Non-pigmented ciliary epithelial cell (primary cell): Measurements from ENCODE around the gene SLA2.
"Not testable (repeated sequence)": the region's sequence is repeated elsewhere in the genome, so short reads cannot be mapped to it uniquely, and the experiment has no call there.

Experiments
- DNase-seq: peaks from one replicate; pipeline ENCODE4 v3.0.0-alpha.2; 2010; ENCODE audit warnings: low read depth

Gene SLA2

GRCh38 chr20:36644706-36645095 lies 1.3 kb downstream of the SLA2 start:
- no peak for DNase-seq

- DNase-seq, result no peak
Measured at GRCh38 chr20:36644032-36644705, 1.8 kb downstream of the SLA2 start.

DNA sequence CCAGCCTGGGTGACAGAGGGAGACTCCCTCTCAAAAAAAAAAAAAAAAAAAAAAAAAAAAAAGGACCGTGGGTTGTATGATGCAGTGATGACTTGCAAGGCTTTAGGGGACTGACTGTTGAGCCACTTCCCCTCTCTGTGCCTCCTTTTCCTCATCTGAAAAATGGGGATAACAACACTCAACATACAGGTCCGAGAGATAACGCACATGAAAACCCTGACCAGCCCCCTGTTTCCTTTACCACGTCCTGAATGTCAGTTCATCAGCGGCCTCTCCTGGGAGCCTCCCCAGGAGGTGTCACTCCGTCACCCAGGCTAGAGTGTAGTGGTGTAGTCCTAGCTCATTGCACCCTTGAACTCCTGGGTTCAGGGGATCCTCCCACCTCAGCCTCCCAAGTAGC lies 3.9 kb downstream of the SLA2 start:
- no peak for DNase-seq

GRCh38 chr20:36641506-36641843 lies 4.5 kb downstream of the SLA2 start:
- DNase-seq, result no peak

DNA sequence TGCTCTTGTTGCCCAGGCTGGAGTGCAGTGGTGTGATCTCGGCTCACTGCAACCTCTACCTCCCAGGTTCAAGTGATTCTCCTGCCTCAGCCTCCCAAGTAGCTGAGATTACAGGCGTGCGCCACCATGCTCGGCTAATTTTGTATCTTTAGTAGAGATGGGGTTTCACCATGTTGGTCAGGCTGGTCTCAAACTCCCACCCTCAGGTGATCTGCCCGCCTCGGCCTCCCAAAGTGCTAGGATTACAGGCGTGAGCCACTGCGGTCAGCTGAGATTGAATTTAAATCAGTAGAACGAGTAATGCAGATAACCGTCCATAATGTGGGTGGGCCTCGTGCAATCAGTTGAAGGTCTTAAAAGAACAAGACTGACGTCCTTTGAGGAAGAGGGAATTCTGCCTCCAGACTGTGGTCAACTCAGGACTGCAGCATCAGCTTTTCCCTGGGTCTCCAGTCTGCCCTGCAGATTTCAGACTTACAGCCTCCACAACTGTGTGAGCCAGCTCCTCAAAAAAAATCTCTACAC lies 7.1 kb downstream of the SLA2 start:
- DNase-seq, result not testable (repeated sequence)

- DNase-seq, result no peak
Measured at GRCh38 chr20:36634342-36634741, 11.7 kb downstream of the SLA2 start.

DNA sequence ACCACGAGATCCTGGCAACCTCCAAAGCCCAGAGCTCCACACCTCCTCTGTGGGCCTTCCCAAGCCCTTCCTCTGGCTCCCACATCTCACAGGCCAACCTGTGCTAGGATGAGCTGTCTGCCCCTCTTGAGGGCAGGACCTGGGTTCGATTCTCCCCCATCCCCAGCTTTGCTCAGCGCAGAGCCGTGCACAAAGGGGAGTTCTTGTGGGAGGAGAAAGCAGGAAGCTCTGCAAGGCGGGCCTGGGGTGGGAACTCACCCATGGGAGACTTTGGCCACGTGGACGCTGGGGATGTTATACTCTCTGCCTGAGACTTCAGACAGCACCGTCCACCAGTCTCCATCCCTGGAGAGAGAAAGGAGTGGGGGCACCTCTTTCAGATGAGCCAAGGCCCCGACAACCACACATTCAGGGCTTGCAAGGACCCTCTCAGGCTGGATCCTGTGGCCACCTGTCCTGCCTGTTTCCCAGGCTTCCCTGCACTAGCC lies 12.7 kb downstream of the SLA2 start:
- no peak for DNase-seq

GRCh38 chr20:36632487-36633284 lies 13.3 kb downstream of the SLA2 start:
- DNase-seq, result no peak

DNA sequence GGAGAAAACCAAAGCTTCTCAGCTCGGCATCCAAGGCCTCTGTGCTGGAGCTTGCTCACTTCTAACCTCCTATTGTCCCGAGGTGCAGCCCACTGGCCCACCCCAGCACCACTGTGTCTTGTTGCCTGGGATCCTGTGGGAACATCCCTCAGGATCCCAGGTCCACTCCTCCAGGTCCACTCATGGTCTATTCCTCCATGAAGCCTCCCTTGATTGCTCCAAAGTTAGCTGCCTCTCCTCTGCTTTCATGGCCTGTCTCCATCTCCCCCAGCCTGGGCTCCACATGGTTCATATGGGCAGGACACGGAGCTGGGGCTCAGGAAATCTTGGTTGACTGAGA lies 13.9 kb downstream of the SLA2 start:
- DNase-seq, result no peak

GRCh38 chr20:36631646-36632045 lies 14.3 kb downstream of the SLA2 start:
- no peak for DNase-seq

DNA sequence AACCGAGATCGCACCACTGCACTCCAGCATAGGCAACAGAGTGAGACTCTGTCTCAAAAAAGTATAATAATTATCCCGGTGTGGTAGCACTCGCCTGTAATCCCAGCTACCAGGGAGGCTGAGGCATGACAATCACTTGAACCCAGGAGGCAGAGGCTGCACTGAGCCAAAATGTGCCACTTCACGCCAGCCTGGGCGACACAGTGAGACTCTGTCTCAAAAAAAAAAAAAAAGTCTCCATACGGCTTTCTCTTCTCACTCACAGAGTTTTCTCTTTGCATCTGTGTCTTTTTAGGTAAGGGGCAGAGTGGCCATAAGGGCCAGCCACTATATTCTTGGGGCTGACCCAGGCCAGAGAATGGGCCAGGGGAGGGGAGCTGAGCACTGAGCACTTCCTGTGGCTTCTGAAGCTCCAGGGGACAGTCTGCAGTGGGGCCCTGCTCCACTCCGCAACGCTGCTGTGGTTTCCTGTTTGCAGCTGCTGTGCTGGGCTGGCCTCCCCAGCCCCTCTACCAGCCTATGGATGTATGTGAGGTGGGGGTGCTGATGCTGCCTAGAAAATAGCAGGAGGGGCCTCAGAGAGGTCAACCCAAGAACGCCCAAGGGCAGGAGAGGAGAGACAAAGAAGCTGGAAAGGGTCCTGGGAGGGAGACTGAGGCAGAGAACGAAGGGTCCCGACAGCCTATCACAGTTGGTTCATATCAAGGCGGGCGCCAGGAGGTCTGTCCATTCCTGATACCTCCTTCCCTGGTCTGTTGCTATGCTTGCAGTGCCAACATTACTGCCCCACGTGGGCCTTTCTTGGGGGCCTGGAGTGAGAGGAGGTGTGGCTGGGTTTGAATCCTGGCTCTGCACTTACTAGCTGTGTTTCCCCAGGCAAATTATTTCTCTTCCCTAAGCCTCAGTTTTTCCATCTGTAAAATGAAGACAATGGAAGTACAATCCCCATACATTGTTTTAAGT lies 16.0 kb downstream of the SLA2 start:
- no peak for DNase-seq

DNA sequence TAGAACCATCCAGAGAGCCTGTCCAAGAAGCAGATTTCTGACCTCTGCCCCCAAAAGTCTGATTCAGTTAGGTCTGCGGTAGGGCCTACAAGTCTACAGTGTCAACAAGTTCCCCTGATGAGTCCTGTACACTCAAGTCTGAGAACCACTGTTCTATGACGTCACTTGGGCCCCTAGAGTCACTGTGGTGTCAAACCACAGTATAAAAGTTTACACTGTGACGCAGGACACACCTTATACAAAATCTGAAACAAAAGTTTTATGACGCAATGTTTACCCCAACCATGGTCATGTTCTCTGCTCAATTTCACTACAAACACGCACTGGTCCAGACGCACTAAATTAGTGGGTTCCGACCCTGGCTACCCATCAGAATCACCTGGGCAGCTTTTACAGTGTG lies 17.9 kb downstream of the SLA2 start:
- no peak for DNase-seq

DNA sequence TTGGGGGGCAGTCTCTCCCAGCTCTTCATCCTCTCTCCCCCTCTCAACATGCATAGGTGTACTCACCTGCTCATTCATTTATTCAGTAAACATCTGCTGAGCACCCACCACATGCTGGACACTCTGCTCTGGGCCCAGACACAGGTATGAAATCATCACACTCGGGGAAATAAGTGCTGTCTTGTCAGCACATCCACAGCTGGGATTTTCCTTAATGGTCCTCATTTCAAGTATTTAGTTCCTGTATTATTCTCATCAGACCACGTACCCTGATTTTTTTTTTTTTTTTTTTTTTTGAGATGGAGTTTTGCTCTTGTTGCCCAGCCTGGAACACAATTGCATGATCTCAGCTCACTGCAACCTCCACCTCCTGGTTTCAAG lies 21.1 kb downstream of the SLA2 start:
- no peak for DNase-seq

DNA sequence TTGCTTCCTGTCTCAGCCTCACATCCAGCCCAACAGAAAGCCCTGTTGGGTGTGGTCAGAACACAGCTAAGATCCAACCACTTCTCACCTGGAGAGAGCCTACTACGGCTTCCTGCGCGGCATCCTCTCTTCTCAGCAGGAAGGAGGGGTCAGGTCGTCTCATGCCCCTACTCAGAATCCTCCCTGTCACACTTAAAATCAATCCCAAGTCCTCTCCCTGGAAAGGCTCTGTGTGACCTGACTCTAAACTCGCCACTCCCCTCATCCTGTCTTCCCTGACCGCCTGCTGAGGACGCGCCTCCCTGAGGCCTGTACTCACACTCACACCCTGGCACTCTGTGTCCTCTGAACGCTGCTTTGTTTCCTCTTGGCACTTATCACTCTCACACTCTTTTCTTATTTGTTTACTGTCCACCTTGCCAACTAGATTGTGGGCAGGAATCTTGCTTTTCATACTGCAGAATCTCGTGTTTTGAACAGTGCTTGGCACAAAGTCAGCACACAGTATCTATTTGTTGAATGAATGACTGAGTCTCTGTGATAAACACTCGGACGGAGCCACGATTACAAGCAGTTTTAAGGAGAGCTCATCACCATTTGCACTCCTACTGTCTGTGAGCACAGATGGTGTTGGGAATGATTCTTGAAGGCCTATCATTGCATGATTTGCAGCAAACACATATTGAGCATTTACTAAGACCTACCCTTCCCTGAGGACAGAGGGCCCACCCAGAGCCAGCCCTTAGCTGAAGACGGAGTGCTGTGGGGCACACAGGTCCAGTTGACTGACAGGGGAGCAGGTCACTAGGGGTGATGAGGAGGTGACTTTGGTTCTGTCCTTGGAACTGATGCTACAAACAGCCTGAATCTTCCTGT lies 21.7 kb downstream of the SLA2 start:
- no peak for DNase-seq

DNA sequence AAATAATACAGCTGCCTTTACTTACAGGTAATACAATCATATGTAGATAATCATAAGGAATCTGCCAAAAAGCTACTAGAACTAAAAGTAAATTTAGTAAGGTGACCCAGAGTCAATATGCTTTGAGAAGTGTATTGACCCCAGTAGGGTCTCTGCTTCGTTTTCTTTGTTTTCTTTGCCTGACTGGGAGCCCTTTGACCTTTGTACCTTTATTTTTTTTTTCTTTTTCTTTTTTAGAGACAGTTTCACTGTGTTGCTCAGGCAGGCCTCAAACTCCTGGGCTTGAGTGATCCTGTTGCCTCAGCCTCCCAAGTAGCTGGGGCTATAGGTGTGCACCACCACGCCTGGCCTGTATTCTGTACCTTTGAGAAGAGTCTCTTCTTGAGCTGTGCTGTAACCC lies 22.6 kb downstream of the SLA2 start:
- DNase-seq, result no peak

DNA sequence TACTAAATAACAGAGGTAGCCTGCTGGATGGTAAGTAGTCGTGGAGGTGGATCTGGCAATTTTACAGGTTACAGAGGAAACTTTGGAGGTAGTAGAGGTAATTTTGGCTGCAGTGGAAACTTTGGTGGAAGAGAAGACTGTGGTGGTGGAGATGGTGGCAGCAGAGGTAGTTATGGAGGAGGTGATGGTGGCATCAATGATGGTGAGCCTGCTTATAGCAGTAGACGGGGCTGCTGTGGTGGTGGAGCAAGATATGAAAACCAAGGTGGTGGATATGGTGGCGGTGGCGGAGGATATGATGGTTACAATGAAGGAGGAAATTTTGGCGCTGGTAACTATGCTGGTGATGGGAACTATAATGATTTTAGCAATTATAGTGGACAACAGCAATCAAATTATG lies 25.1 kb downstream of the SLA2 start:
- no peak for DNase-seq

- no peak for DNase-seq
Measured at GRCh38 chr20:36614781-36615557, 31.0 kb downstream of the SLA2 start.

DNA sequence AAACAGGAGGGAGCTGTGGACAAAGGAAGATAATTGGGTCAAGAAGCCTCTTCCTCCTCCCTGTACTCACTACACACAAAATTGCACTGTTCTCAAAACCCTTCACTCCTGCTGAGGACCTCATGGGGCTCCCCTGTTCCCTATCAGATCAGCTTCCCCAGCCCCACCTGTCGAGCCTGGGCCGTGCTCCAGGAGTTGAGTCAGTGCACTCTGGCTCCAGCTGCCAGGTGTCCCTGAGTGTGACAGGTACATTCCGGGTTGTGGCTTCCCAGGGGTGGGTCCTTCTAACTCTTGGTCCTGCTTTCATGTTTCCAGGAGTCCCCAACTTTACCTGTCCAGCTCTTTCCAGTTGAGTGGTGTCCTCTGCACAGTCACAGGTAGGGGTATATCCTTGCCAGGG lies 32.0 kb downstream of the SLA2 start:
- no peak for DNase-seq

- DNase-seq, result no peak
Measured at GRCh38 chr20:36611625-36612024, 34.4 kb downstream of the SLA2 start.

DNA sequence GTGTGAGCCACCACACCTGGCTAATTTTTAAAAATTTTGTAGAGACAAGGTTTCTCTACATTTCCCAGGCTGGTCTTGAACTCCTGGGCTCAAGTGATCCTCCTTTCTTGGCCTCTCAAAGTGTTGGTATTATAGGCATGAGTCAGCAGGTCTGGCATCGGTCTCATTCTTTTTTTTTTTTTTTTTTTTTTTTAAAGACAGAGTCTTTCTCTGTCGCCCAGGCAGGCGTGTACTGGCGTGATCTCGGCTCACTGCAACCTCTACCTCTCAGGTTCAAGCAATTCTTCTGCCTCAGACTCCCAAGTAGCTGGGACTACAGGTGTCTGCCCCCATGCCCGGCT lies 37.6 kb downstream of the SLA2 start:
- DNase-seq, result not testable (repeated sequence)
